HCT116 (cell line): ENCODE results near the gene PIKFYVE. TPM values are rescaled to one million over a fixed set of nuclear protein-coding genes. Genes with fewer than 3 reads are reported as not detected.

Experiments
- ATAC-seq: fragments of 200-7000 bp; cut with Tn5 transposase; 2 replicates; pipeline ENCODE4 v1.9.1; 2020; ENCODE audit warnings: mild to moderate bottlenecking, moderate library complexity
- BruUV-seq: library from RNA; stranded (reverse); fragments of 400-500 nt; replicated peaks from 2 replicates; lab custom pipeline; 2021; lab: Mats Ljungman, UMichigan
- CTCF ChIA-PET: fragments of 300-600 bp; sonication (Branson Sonifier 250); formaldehyde crosslinking; loops from one replicate; lab custom pipeline; 2021; ENCODE audit warnings: antibody characterized with exemption; lab: Charles Lee
- POLR2A ChIA-PET: fragments of 300-600, 350-600 bp; sonication (Branson Sonifier 250); formaldehyde crosslinking; loops from one replicate; lab custom pipeline; 2021; ENCODE audit warnings: antibody characterized with exemption; lab: Charles Lee
- RAD21 ChIA-PET, 2 experiments: fragments of 300-600 bp; sonication (Branson Sonifier 250); formaldehyde crosslinking; loops; one replicate each; lab custom pipeline; 2023; ENCODE audit warnings: low total read pairs in 2 of 2; ENCODE audit not compliant: uncharacterized antibody in 2 of 2, unreplicated experiment in 2 of 2, low non-redundant PET in 1 of 2; lab: Charles Lee
- DNase-seq: peaks from one replicate; pipeline ENCODE4 v3.0.0-alpha.2; 2010; ENCODE audit warnings: low read depth, low spot score
- H2AFZ ChIP-seq: fragments of 200-600 bp; shearing (Covaris generic), sonication (generic); 2 replicates; pipeline ENCODE4 v1.6.1; 2017; ENCODE audit warnings: low read depth, mixed run types, mixed read lengths, antibody characterized with exemption, low read length; ENCODE audit not compliant: poor library complexity, severe bottlenecking
- H3K27ac ChIP-seq: 2 replicates; pipeline ENCODE4 v1.5.1; 2012; ENCODE audit warnings: low read depth, low read length
- H3K27me3 ChIP-seq: fragments of 200-600 bp; sonication (generic); 2 replicates; pipeline ENCODE4 v1.6.1; 2016; ENCODE audit warnings: mixed run types, low read length, mixed read lengths; ENCODE audit not compliant: insufficient read depth
- H3K36me3 ChIP-seq, 2 experiments: fragments of 200-500 bp in 1 of 2; fragments of 200-600 bp in 1 of 2; sonication (Bioruptor generic) in 1 of 2; sonication (generic) in 1 of 2; 2 replicates each; pipeline versions ENCODE4 v1.5.1 to v1.6.1; 2014 to 2016; ENCODE audit warnings: low read length in 2 of 2, inconsistent platforms in 1 of 2, mixed read lengths in 1 of 2, mixed run types in 1 of 2; ENCODE audit not compliant: insufficient read depth in 2 of 2, control insufficient read depth in 1 of 2
- H3K4me1 ChIP-seq, 2 experiments: fragments of 200-600 bp in 1 of 2; sonication (generic) in 1 of 2; 2 replicates each; pipeline versions ENCODE4 v1.5.1 to v1.6.1; 2012 to 2017; ENCODE audit warnings: low read length in 2 of 2, inconsistent platforms in 1 of 2, mild to moderate bottlenecking in 1 of 2, mixed read lengths in 1 of 2, mixed run types in 1 of 2, moderate library complexity in 1 of 2; ENCODE audit not compliant: insufficient read depth in 2 of 2, control insufficient read depth in 1 of 2
- H3K4me2 ChIP-seq: fragments of 200-600 bp; sonication (generic); 2 replicates; pipeline ENCODE4 v1.6.1; 2017; ENCODE audit warnings: mixed run types, low read length, mixed read lengths
- H3K4me3 ChIP-seq, 2 experiments: fragments of 200-600 bp in 1 of 2; sonication (generic) in 1 of 2; replicated peaks in 1 of 2; 2 replicates each; pipeline ENCODE4 v1.5.1; 2011 to 2016; ENCODE audit warnings: low read length in 2 of 2, control low read depth in 1 of 2, low read depth in 1 of 2, mild to moderate bottlenecking in 1 of 2, mixed read lengths in 1 of 2, mixed run types in 1 of 2
- H3K79me2 ChIP-seq: fragments of 200-600 bp; sonication (generic); 2 replicates; pipeline ENCODE4 v1.6.1; 2017; ENCODE audit warnings: mild to moderate bottlenecking, mixed run types, low read length, moderate library complexity, mixed read lengths; ENCODE audit not compliant: insufficient read depth
- H3K9ac ChIP-seq: fragments of 200-600 bp; sonication (generic); 2 replicates; pipeline ENCODE4 v1.6.1; 2016; ENCODE audit warnings: low read length, mixed read lengths
- H3K9me2 ChIP-seq: fragments of 200-600 bp; sonication (generic), shearing (Covaris generic); 2 replicates; pipeline ENCODE4 v1.6.1; 2017; ENCODE audit warnings: mixed run types, mild to moderate bottlenecking, moderate library complexity; ENCODE audit not compliant: insufficient read depth
- H3K9me3 ChIP-seq, 2 experiments: fragments of 200-500 bp in 1 of 2; fragments of 200-600 bp in 1 of 2; sonication (Bioruptor generic) in 1 of 2; sonication (generic) in 1 of 2; 2 replicates each; pipeline ENCODE4 v1.6.1; 2014 to 2017; ENCODE audit warnings: low read length in 2 of 2, mixed read lengths in 2 of 2, inconsistent platforms in 1 of 2, low read depth in 1 of 2, mild to moderate bottlenecking in 1 of 2, mixed run types in 1 of 2, moderate library complexity in 1 of 2; ENCODE audit not compliant: control insufficient read depth in 1 of 2, insufficient read depth in 1 of 2
- H4K20me1 ChIP-seq: fragments of 200-600 bp; sonication (generic), shearing (Covaris generic); 2 replicates; pipeline ENCODE4 v1.6.1; 2017; ENCODE audit warnings: mixed run types, mild to moderate bottlenecking, moderate library complexity; ENCODE audit not compliant: insufficient read depth
- ATF3 ChIP-seq: IDR thresholded peaks from 2 replicates; pipeline ENCODE4 v1.6.1; 2012
- CEBPB ChIP-seq: IDR thresholded peaks from 2 replicates; pipeline ENCODE4 v1.6.1; 2012; ENCODE audit warnings: low read depth
- CTCF ChIP-seq, 3 experiments: fragments of 200-600 bp in 1 of 3; sonication (generic) in 1 of 3; IDR thresholded peaks in 2 of 3; conservative IDR thresholded peaks in 1 of 3; 2 replicates each; pipeline ENCODE4 v1.5.1; 2012 to 2017; ENCODE audit warnings: low read depth in 2 of 3, low read length in 2 of 3, antibody characterized with exemption in 1 of 3, borderline replicate concordance in 1 of 3, control low read depth in 1 of 3, mild to moderate bottlenecking in 1 of 3, mixed read lengths in 1 of 3, mixed run types in 1 of 3, moderate library complexity in 1 of 3; ENCODE audit not compliant: insufficient read depth in 1 of 3
- EZH2 ChIP-seq: fragments of 200-600 bp; sonication (generic); IDR thresholded peaks from 2 replicates; pipeline ENCODE4 v1.6.1; 2017; ENCODE audit warnings: antibody characterized with exemption, mixed run types
- POLR2A ChIP-seq: IDR thresholded peaks from 2 replicates; pipeline ENCODE4 v1.7.0; 2011; ENCODE audit warnings: borderline replicate concordance; ENCODE audit not compliant: insufficient read depth, insufficient read length; ENCODE audit errors: extremely low read depth
- RAD21 ChIP-seq: IDR thresholded peaks from 2 replicates; pipeline ENCODE4 v1.6.1; 2012; ENCODE audit warnings: low read depth, mild to moderate bottlenecking
- REST ChIP-seq: IDR thresholded peaks from 2 replicates; pipeline ENCODE4 v1.6.1; 2012; ENCODE audit warnings: low read depth
- SP1 ChIP-seq: IDR thresholded peaks from 2 replicates; pipeline ENCODE4 v1.6.1; 2012; ENCODE audit warnings: low read depth
- SRF ChIP-seq: IDR thresholded peaks from 2 replicates; pipeline ENCODE4 v1.6.1; 2012; ENCODE audit warnings: low read depth
- ZNF274 ChIP-seq: fragments of 200-500 bp; sonication (Bioruptor generic); IDR thresholded peaks from 2 replicates; pipeline ENCODE4 v1.6.1; 2014; ENCODE audit warnings: mild to moderate bottlenecking, low read depth, low read length, inconsistent platforms
- intact Hi-C: fragments of 100-400 bp; cut with micrococcal nuclease; formaldehyde crosslinking; loops from 2 replicates; pipeline ENCODE4 v1.10.0; 2022
- total RNA-seq: library from RNA; stranded (reverse); gene quantifications from one replicate; pipeline ENCODE4 v1.2.1, GENCODE V29; 2021; ENCODE audit not compliant: unreplicated experiment

PIKFYVE gene
- total RNA-seq, 1 experiment from 2014 or later = 21.8 TPM

- BruUV-seq = no TSS peak
- no peak overlapping the region for H3K4me3 ChIP-seq
- TF ChIP-seq CTCF (IDR thresholded peaks at IDR 0.05 in 2 of 3, conservative IDR thresholded peaks at IDR 0.05 in 1 of 3; ENCODE audit: borderline replicate concordance in 1 of 3, insufficient read depth in 1 of 3, low read depth in 2 of 3, low read length in 2 of 3) (no peak), RAD21 (no peak), SRF (no peak), CEBPB (no peak), ATF3 (no peak), ZNF274 (no peak), REST (no peak), POLR2A (no peak), EZH2 (no peak), SP1 (no peak)
- RAD21 ChIA-PET = no interaction called here
- no peak for ATAC-seq
- no peak for DNase-seq
- intact Hi-C loops = no loop called here
- H3K4me1 ChIP-seq = no peaks in the 10 kb centered on the region
- H3K27me3 ChIP-seq = no peaks in the 10 kb centered on the region
- H3K4me2 ChIP-seq = no peak overlapping the region
- H3K79me2 ChIP-seq = no peaks in the 10 kb centered on the region
- no peaks in the 10 kb centered on the region for H3K9me3 ChIP-seq
- H3K36me3 ChIP-seq = peaks cover 0 to 11% of the 10 kb centered on the region in 2 experiments; a peak in 2 of 4 replicates
- no peak overlapping the region for H3K9ac ChIP-seq
- POLR2A ChIA-PET = no interaction called here
- no peaks in the 10 kb centered on the region for H3K9me2 ChIP-seq
- CTCF ChIA-PET = no interaction called here
- H4K20me1 ChIP-seq = no peaks in the 10 kb centered on the region
- no peak overlapping the region for H2AFZ ChIP-seq
- no peak overlapping the region for H3K27ac ChIP-seq
These were observed 45.9 kb downstream of the PIKFYVE start for GRCh38 chr2:208311954-208312353.
